NCI-H1436 (cell line): ENCODE measurements around the gene ACSF2.
"Not testable (repeated sequence)": the region's sequence is repeated elsewhere in the genome, so short reads cannot be mapped to it uniquely, and the experiment has no call there.

Experiments used
- DNase-seq: peaks from one replicate; lab custom pipeline; 2025; lab: John Stamatoyannopoulos, UW

The ACSF2 gene

DNA sequence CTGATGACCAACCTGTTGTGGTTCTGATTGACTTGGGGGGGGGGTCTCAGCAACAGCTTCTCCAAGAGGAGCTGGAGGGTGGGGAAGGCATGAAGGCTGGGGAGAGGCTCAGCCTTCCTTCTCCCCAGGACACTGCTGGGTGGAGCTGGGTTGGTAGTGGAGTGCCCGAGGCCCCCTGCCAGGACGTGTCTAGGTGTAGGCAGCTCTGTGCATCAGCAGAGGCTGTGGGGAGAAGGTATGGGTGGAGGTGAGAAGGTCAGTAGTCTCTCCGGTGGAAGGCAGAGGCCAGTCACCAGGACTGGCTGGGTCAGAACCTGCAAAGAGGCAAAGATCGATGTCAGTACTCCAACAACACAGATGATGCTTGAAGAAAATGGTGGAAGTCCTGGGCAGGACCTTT lies 38.7 kb downstream of the ACSF2 start:
- no peak for DNase-seq

DNA sequence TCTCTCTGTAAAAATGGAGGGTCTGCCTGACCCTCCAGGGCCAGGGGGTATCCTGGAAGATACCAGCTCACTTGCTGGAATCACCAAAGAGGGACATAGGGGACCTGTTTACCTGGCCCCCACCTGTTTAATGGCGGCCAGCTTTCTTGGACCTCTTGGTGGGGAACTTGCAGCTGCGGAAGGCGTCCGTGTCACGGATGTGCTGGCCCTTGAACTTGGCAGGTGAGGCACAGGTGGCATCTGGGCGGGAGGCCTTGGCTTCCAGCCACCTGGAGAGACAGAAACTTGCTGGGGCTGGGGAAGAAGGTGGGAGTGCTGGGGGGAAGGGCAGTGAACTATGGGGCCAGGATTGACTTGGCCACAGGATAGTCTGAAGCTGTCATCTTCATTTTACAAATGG lies 39.2 kb downstream of the ACSF2 start:
- DNase-seq: no peak

DNA sequence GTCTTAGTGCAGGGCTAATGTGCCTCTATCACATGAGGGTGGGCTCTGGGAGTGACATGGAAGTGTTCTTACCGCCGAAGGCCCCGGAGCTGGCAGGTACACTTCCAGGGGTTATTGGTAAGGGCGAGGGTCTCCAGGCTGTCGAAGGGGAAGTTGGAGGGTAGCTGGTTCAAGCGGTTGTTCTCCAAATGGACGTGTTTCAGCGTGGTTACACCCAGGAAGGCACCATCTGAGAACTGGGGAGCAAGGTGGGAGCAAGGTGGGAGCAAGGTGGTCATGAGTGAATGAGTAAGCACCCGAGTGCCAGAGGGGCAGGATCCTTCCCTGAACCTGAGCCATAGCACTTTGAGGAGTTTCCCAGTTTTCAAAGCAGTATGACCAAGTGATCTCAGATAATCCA lies 39.6 kb downstream of the ACSF2 start:
- DNase-seq: no peak

DNA sequence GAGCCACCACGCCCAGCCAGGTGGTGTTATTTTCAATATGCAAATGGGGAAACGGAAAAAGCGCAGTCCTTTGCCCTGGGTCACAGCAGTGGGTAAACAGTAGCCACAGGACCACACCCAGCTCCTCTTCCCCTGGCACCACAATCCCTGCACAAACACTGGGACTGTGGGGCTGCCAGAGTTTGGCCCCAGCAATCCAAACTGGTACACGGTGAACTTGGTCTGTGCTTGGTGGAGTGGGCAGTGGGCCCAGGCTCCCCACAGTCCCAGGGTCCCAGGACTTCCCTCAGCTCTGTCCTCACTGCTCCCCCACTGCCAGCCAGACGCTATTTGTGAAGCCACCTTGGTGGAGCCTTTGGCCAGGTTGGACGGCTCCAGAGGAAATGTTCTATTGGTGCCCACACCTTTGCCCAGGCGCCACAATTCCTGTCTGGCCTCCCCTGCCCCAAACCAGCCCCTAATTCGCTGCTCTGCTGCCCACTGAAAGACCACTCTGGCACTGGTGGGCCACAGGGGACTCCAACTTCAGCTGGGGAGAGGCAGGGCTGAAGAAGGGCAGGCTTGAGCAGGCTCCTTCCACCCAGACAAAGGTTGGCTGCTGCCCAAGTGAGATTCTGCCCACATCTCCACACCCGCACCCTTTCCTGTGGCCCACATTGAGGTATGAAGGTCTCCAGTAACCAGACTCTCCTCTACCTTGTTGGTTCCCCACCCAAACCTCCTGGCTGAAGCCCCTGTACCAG lies 40.5 kb downstream of the ACSF2 start:
- no peak for DNase-seq

DNA sequence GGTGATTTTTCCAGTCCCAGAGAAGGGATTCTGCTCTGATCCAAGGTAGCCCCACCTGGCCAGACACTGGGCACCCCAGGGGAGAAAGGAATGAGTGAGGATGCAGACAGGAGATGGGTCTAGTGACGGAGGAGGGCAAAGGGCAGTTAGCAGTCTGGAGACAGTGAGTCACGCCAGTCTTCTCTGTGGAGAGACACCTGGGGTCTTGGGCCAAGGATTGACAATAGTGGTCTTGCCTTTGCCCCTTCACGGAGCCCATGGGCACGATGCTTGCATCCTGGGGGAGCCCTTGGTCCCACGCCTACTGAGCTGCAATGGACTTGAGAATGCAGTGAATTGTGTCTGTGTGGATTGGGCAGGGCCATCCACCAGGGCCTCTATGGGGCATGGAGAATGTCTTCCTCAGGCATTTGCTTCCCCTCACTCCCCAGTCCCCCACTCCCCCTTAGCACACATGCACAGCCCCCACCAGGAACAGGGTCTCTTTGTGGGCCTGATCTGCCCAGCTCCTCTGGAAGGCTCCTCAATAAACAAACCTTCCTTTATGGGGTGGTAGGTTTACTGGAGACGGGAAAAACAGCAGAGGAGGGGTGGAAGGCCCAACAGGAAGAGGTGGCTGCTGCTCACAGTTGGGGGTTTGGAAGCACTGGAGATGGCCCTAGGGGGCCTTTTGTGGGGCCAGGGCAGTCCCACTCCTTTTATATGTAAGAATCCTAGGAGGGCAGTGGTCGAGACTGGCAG lies 41.3 kb downstream of the ACSF2 start:
- DNase-seq: no peak

DNA sequence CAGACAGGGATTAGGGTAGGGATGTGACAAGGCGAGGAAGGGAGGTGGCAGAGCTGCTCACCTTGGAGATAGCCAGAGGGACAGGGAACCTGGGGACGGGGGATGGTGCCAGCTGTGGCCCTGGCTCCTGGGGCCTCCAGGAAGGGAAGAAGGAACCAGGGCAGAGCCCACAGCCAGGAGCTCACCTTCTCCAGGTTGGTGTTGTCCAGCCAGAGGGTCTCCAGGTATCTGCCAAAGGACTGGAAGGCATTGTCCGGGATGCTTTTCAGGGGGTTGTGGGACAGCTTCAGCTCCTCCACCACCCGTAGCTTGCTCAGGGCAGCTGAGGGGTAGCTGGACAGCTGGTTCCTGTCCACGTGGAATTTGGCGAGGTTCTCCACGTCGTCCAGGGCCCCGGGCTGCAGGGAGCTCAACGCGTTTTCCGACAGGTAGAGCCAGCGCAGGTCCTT lies 41.9 kb downstream of the ACSF2 start:
- DNase-seq: no peak

DNA sequence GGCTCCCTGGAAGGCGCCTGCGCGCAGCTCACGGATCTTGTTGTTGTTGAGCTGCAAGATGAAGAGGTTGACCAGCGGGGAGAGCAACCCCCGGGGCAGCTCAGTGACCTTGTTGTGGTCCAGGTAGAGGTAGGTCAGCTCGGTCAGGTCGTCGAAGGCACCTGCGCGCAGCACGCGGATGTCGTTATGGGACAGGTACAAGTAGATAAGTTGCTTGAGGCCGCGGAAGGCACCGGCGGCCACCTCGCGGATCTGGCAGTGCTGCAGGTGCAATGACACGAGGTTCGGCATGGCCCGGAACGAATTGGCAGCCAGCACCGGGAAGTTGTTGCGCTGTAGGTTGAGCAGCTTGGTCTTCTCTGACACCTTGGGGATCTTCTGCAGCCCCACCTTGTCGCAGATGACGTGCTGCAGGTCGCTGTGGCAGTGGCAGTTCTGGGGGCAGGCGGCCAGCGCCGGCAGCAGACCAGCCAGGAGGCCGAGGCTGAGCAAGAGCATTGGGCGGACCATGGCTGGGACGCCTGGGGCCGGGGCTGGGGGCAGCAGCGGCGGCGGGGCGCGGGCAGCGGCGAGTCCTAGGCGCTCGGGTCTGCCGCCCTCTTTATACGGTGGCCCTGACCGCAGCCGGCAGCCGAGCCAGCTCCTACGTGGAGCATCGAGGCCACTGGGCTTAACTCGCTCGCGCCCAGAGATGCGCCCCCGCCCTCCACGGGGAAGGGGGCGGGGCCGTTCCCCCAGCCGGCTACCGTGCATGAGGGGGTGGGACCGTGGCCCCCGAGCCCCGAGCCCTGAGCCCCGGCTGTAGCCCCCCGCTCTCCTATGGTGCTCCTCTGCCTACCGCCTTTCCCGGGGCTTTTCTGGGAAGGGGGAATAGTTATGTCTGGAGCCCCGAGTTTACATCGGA lies 42.5 kb downstream of the ACSF2 start, which contains the start of gene CHAD:
Gene CHAD, minus strand, starts transcription at position 577 of the 904 bp plus-strand sequence. Its CDS starts 67 bp downstream, at position 510.
- no peak for DNase-seq

DNA sequence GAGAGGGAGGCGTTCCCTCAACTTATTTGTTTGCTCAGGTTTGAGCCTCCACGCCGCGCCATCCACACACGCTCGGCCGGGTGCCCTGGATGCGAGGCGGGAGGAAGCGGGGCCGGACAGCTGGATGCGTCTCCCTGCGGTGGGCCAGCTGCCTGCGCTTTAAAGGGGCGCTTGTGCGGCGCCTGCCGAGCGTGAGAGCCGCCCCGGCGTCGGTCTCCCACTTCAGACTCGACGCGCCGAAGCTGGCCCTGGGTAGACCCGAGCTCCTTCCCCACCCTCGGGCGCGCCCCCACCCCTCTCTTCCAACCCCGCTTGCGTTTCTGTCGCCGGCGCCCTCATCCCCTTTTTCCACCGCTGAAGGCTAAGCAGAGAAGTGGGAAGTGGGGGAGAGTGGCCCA lies 43.2 kb downstream of the ACSF2 start:
- no peak for DNase-seq

DNA sequence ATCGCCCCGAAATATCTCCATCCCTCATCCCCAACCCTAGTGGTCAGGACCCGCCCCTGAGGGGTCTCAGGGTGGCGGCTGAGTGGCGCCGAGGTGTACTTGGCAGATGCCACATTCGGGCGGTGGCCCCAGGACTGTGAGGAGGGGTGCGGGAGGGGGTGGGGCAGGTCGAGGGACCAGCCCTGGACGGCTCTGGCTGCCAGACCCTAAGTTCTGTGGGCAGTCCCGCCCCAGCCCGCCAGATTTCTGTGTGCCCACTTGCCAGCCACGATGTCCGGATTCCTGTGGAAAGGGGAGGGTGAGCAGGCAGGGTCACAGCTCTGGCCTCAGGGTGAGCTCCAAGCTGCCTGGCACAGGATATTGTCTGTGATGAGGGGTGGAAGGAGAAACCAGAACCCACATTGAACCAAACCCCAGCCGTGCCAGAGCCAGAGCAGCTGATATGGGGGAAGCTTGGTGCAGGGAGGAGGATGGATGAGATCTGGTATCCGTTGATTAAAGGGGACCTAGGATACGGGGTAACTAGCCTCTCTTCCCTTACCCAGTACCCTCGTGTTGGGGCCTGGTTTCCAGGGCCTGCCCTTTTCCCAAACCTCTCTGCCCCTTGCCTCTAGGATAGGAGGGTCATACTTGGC lies 43.8 kb downstream of the ACSF2 start:
- DNase-seq: no peak

DNA sequence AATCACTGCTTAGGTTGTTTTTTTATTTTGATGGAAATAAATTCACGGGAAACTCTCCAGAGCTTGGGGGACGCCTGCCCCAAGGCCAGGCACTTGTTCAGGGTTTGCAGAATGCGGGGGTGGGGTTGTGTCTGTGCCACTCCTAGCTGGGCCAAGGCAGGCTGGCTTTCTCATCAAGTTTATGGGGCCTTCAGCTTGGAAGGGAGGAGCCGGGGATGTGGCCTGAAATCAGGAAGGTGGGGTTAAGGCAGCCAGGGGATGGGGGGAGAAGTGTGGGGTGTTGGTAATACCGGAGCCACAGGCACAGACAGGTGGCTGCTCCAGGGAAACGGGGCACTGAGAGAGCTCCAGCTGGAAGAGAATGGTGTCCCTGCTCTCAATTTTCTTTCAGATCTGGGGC lies 44.4 kb downstream of the ACSF2 start:
- no peak for DNase-seq

DNA sequence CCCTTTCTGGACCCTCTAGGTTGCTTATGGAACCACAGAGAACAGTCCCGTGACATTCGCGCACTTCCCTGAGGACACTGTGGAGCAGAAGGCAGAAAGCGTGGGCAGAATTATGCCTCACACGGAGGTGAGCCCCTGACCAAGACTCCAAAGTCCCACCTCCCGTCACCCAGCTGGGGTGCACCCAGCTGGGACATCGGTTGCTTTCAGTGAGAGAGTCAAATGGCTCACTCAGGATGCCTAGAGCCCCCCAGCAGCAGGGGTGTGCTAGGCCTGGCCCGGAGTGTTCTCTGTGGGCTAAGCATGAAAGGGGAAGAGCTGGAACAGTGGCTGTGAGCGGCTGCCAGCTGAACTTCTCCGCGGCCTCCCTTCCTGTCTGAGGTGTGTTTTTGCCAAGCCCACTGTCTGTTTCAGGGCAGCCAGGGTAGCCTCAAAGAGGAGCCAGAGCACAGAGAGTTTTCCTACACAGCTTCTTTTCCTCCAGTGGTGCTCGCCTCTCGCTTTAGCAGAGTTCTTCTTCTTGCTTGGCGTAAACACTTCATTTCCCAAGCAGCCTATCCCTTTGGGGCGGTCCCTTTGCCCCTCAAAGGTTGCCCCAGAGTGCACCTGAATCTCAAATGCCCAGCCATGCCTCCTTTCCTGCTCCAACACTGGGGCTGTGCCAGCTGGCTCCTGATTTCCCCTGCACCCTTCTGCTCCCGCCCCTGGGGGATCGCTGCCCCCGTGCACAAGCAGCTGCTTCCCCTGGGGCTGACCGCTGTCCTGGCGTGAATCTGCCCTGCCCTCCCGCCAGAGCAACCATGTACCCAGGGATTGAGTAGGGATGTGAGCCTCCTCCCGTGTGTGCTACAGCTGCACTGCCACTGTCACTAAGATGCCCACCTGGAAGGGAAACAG lies 45.2 kb downstream of the ACSF2 start:
- DNase-seq: no peak

DNA sequence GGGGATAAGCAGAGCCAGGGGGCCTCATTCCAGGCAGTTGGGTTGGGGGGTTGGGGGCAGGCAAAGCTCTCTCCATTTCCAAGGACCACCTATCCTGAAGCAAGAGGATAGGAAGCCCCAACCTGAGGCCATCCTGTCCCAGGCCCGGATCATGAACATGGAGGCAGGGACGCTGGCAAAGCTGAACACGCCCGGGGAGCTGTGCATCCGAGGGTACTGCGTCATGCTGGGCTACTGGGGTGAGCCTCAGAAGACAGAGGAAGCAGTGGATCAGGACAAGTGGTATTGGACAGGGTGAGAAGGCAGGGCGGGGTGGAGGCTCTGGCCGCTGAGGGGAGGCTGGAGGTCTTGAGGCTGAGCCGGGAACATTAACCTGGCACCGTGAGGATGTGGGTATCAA lies 46.3 kb downstream of the ACSF2 start:
- no peak for DNase-seq

DNA sequence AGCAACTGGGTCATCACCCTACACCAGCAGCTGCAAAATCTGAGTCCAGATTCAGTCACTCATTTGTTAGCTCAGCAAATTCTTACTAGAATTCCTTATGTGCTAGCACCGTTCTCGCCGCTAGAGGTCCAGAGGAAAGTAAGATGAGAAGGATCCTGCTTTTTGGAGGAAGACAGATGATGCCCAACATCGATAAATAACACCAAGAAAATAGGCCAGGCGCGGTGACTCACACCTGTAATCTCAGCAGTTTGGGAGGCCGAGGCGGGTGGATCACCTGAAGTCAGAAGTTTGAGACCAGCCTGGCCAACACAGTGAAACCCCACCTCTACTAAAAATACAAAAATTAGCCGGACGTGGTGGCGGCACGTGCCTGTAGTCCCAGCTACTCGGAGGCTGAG lies 46.7 kb downstream of the ACSF2 start:
- DNase-seq: peak; percentile 19

DNA sequence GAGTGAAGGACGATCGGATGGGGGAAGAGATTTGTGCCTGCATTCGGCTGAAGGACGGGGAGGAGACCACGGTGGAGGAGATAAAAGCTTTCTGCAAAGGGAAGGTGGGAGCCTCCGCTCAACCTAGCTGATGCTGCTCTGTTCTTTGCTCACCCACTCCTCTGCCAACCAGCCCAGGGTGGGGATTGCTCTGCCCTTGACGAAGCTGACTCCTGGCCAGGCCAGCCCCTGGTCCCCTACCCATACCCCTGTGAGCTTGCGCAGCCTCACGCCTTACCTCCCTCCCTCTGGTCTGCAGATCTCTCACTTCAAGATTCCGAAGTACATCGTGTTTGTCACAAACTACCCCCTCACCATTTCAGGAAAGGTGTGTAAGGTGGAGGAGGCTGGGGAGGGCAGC lies 47.9 kb downstream of the ACSF2 start:
- no peak for DNase-seq

DNA sequence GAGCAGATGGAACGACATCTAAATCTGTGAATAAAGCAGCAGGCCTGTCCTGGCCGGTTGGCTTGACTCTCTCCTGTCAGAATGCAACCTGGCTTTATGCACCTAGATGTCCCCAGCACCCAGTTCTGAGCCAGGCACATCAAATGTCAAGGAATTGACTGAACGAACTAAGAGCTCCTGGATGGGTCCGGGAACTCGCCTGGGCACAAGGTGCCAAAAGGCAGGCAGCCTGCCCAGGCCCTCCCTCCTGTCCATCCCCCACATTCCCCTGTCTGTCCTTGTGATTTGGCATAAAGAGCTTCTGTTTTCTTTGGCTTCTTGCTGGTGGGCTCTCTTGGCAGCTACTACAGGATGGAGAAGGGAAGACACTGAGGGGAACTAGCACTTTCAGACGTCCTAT lies 48.5 kb downstream of the ACSF2 start:
- no peak for DNase-seq

DNA sequence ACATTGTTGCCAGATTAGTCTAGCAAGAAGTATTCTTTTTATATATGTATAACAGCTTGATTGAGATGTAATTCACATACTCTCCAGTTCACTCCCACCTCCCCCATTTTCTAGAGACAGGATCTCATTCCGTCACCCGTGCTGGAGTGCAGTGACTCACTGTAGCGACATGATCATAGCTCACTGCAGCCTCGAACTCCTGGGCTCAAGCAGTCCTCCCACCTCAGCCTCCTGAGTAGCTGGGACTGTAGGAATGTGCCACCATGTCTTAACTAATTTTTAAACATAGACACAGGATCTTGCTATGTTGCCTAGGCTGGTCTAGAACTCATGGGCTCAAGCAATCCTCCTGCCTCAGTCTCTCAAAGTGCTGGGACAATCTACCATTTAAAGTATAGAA lies 49.3 kb downstream of the ACSF2 start:
- DNase-seq: no peak

DNA sequence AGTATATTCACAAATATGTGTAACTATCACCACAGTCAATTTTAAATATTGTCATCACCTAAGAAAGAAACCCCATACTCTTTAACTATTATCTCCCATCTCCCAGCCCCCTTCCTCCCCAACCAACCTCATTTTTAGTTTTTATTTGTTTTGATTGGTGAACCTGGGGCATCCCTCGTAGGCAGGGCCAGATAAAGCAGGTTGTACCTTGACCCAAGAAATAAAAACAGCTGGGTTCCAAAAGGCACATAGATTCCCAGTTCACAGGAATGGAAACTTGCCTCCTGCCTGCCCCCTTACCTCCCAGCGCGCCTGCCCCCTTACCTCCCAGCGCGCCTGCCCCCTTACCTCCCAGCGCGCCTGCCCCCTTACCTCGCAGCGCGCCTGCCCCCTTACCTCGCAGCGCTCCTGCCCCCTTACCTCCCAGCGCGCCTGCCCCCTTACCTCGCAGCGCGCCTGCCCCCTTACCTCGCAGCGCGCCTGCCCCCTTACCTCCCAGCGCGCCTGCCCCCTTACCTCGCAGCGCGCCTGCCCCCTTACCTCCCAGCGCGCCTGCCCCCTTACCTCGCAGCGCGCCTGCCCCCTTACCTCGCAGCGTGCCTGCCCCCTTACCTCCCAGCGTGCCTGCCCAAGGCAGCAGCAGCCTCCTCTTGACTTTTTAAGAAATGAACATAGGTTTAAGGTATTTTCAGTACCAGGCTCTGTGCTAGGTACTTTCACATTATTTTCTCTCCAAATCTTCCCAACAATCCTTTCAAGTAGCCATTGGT lies 49.9 kb downstream of the ACSF2 start:
- not testable (repeated sequence) for DNase-seq

DNA sequence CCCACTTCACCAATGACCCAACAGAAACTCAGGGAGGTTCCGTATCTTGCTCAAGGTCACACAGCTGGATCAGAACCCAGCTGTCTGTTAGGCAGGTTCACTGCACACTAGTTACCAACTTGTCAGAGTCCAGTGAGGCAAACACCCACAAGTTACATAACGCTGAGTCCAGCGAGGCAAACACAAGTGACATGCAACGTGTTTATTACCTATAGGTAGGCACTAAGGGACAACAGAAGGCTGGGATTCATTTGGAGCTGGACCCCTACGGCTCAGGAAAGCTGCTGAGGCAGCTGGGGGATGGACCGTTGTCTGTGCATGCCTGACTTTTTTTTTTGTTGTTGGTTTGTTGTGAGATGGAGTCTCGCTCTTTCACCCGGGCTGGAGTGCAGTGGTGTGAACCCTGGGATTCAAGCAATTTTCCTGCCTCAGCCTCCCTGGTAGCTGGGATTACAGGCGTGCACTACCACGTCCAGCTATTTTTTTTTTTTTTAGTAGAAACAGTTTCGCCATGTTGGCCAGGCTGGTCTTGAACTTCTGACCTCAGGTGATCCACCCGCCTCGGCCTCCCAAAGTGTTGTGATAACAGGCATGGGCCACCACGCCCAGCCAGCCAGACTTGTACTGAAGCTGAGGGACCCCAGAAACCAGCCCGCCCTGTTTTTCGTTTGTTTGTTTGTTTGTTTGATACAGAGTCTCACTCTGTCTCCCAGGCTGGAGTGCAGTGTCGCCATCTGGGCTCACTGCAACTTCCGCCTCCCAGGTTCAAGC lies 50.7 kb downstream of the ACSF2 start:
- no peak for DNase-seq

DNA sequence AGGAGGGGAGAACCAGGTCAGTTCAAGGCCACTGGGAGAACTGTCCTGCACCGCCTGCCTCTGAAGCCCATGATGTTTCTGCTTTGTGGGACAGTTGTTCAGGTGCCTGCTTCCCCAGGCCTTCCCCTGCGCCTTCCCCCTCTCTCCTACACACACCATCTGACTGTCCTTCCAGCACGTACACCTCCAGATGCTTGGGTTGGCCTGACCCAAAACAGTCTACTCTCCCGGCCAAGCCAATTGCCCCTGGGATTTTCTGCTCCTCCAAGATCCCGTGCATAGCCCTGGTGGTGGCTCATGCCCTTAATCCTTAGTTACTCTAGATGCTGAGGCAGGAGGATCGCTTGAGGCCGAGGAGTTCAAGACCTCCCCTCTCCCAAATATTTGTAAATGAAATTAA lies 52.0 kb downstream of the ACSF2 start:
- DNase-seq: no peak
